ENCODE results near the gene RPTOR. TPM values are rescaled to one million over a fixed set of nuclear protein-coding genes. Genes with fewer than 3 reads are reported as not detected.

RPTOR gene
- total RNA-seq, 6 experiments from 2014 or later, result 34.4 to 39.2 (median 35.5) TPM

GRCh38 chr17:80676096-80676466 is 131.4 kb downstream of the RPTOR start:
- TF ChIP-seq CTCF (IDR thresholded peaks at IDR 0.05), result no peak
- DNase-seq, result no peak
- Mint-ChIP-seq H3K36me3 (ENCODE audit: low read depth) (peaks cover 9% of the 10 kb centered on the region), H3K27me3 (ENCODE audit: insufficient read depth) (no peaks in the 10 kb centered on the region; the same call in 1 of the 2 replicates), H3K4me1 (ENCODE audit: low read depth) (peaks cover 22% of the 10 kb centered on the region), H3K27ac (no peak overlapping the region), H3K9me3 (no peaks in the 10 kb centered on the region), H3K4me3 (no peak overlapping the region)

- Mint-ChIP-seq H3K9me3 (no peaks in the 10 kb centered on the region), H3K27ac (no peak overlapping the region), H3K4me1 (ENCODE audit: low read depth) (peaks cover 22% of the 10 kb centered on the region), H3K4me3 (no peak overlapping the region), H3K27me3 (ENCODE audit: insufficient read depth) (no peaks in the 10 kb centered on the region; the same call in 1 of the 2 replicates), H3K36me3 (ENCODE audit: low read depth) (peaks cover 4% of the 10 kb centered on the region)
- no peak for DNase-seq
- TF ChIP-seq CTCF (IDR thresholded peaks at IDR 0.05), result no peak
Observed at GRCh38 chr17:80676564-80676963, 131.9 kb downstream of the RPTOR start.

GRCh38 chr17:80677214-80677756 is 132.6 kb downstream of the RPTOR start:
- Mint-ChIP-seq H3K36me3 (ENCODE audit: low read depth) (no peaks in the 10 kb centered on the region), H3K9me3 (no peaks in the 10 kb centered on the region), H3K4me1 (ENCODE audit: low read depth) (peaks cover 22% of the 10 kb centered on the region), H3K4me3 (no peak overlapping the region), H3K27me3 (ENCODE audit: insufficient read depth) (no peaks in the 10 kb centered on the region; the same call in 1 of the 2 replicates), H3K27ac (no peak overlapping the region)
- no peak for TF ChIP-seq CTCF (IDR thresholded peaks at IDR 0.05)
- DNase-seq, result no peak

GRCh38 chr17:80679816-80680215 is 135.2 kb downstream of the RPTOR start:
- no peak for DNase-seq
- H3K4me1 Mint-ChIP-seq (ENCODE audit: low read depth), result peaks cover 14% of the 10 kb centered on the region
- peaks cover 8% of the 10 kb centered on the region for H3K36me3 Mint-ChIP-seq (ENCODE audit: low read depth)
- H3K27ac Mint-ChIP-seq, result no peak overlapping the region; the same call in 1 of the 2 replicates
- H3K9me3 Mint-ChIP-seq, result no peaks in the 10 kb centered on the region
- TF ChIP-seq CTCF (IDR thresholded peaks at IDR 0.05), result no peak
- no peak overlapping the region for H3K4me3 Mint-ChIP-seq
- H3K27me3 Mint-ChIP-seq (ENCODE audit: insufficient read depth), result no peaks in the 10 kb centered on the region; the same call in 1 of the 2 replicates

- Mint-ChIP-seq H3K9me3 (no peaks in the 10 kb centered on the region), H3K4me3 (no peak overlapping the region), H3K36me3 (ENCODE audit: low read depth) (peaks cover 8% of the 10 kb centered on the region), H3K27ac (no peak overlapping the region), H3K4me1 (ENCODE audit: low read depth) (peaks cover 14% of the 10 kb centered on the region), H3K27me3 (ENCODE audit: insufficient read depth) (peaks cover 1% of the 10 kb centered on the region; the same call in 1 of the 2 replicates)
- TF ChIP-seq CTCF (IDR thresholded peaks at IDR 0.05), result no peak
- DNase-seq, result no peak
Observed at GRCh38 chr17:80681215-80681614, 136.6 kb downstream of the RPTOR start.

Measured in HFFc6 (cell line).